GM21381 (cell line): ENCODE measurements around the gene FOLR1.

Experiments
- ATAC-seq: cut with Tn5 transposase; IDR thresholded peaks from one replicate; pipeline ENCODE4 v1.9.1; 2021; ENCODE audit warnings: mild to moderate bottlenecking, moderate library complexity; ENCODE audit not compliant: unreplicated experiment

The FOLR1 gene

GRCh38 chr11:72233773-72234513, 42.0 kb downstream of the FOLR1 start:
- ATAC-seq = no peak

DNA sequence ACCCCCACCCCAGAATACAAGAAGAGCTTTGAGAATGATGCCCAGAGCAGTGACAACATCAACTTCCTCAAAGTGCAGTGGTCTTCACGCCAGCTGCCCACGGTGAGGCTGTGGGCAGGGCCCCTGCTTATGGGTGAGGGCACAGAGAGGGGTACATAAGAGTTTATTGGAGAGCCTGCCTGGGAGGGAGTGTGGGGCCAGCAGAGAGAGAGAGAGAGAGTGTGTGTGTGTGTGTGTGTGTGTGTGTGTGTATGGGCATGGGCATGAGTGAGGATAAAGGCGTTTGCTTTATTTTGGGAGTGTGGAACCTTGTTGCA, 42.5 kb downstream of the FOLR1 start:
- ATAC-seq = no peak

GRCh38 chr11:72234920-72235319, 43.0 kb downstream of the FOLR1 start:
- no peak for ATAC-seq

- no peak for ATAC-seq
Measured at GRCh38 chr11:72235351-72236057, 43.6 kb downstream of the FOLR1 start.

DNA sequence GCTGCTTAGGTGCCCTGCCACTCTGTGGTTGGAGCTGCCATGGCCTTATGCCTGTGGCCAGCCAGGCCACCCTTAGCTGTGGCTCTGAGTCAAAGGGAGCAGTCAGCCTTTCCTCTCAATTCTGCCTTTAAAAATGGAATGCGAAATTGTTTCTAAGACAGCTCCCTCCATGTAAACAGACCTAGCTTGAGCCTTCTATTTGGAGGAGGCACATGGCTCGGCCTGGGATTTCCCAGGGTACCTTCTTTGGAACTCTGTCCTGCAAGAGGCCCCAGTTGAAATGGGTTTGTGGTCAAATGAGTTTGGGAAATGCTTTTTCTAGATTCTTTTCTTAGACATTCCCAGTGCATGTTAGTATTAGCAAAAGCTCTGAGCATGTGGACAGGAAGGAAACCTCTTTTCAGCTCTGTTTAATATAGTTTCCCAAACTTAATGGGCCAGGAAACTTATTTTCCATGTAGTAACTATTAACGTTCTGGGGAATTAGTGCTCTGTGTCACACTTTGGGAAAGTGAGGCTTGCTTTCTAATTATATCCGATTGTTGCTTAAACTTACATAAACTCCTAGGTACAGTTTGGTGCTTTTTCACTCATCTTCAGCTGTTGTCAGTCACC, 44.2 kb downstream of the FOLR1 start:
- ATAC-seq = no peak

- ATAC-seq = no peak
Measured at GRCh38 chr11:72236774-72237111, 44.8 kb downstream of the FOLR1 start.

DNA sequence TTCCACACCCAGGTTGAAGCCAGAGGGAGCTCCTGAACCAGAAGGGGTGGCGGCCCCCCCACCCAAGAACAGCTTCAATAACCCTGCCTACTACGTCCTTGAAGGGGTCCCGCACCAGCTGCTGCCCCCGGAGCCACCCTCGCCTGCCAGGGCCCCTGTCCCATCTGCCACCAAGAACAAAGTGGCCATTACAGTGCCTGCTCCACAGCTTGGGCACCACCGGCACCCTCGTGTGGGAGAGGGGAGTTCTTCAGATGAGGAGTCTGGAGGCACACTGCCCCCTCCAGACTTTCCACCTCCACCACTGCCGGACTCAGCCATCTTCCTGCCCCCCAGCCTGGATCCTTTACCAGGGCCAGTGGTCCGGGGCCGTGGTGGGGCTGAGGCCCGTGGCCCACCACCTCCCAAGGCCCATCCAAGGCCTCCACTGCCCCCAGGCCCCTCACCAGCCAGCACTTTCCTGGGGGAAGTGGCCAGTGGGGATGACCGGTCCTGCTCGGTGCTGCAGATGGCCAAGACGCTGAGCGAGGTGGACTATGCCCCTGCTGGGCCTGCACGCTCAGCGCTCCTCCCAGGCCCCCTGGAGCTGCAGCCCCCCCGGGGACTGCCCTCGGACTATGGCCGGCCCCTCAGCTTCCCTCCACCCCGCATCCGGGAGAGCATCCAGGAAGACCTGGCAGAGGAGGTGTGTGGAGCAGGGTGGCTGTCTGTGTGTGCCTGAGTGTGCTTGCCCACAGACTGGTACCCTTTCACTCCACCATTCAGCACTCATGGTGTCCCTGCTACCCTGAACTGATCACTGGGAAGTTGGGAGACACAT, 45.4 kb downstream of the FOLR1 start:
- no peak for ATAC-seq

GRCh38 chr11:72238040-72238450, 46.1 kb downstream of the FOLR1 start:
- ATAC-seq = no peak

DNA sequence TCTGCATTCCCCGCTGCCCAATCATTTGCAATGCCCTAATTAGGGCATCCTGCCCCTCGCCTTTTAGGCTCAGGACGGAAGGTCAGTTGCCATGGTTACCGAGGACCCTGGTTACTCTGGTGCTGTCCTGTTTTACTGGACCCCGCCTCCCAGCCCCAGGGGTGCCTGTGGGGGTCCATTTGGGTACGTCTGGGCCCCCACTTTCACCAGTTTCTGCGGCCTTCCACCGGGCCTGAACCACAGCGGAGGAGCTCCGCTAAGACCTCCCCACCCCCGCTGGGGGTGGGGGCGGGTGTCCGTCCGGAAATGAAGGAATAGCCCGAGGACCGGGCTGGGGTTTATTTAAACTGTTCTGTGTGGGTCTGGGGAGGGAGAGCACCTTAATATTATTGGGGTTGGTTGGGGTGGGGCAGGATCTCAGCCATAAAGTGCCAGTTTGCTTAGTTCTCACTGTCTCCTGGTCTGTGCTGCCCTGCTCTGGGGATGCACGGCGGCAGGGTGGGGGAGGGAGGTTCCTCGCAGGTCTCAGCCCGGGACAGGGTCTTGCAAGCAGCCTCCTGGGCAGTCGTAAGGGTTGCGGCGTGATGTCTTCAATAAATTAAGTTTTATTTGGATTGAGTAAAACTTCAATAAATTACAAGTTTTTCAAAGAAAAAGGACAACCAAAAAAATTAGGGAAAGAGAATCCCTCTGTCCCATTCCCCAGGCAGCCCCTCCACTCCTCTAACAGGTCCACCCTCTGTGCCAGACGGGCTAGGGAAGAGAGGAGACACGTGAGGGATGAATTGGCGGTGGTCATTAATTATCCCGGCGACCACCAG, 46.8 kb downstream of the FOLR1 start:
- no peak for ATAC-seq

DNA sequence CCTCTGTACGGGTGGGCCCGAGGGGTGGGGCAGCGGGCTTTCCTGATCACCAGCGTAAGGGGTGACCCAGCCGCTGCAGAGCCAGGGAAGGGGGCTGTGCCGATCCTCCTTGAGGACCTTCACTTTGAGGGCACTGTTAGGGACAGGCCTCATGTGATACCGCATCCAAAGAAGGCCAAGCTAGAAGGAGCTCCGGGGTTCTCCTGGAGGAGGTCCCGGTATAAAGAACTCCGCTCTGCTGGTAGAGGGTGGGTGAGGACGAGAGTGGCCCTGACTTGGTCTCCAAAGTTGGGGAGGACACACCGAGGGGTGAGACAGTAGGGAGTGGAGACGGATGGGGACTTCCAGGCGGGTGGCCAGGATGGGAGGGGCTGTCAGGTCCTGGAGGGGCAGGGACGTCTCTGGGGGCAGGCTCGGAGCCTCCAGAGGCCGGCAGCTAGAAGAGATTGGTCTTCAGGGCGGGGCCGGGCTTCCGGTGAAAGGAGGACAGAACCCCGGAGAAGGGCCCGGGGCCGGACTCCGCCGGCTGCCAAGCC, 47.4 kb downstream of the FOLR1 start:
- ATAC-seq = no peak

GRCh38 chr11:72239849-72240460, 48.0 kb downstream of the FOLR1 start:
- no peak for ATAC-seq

DNA sequence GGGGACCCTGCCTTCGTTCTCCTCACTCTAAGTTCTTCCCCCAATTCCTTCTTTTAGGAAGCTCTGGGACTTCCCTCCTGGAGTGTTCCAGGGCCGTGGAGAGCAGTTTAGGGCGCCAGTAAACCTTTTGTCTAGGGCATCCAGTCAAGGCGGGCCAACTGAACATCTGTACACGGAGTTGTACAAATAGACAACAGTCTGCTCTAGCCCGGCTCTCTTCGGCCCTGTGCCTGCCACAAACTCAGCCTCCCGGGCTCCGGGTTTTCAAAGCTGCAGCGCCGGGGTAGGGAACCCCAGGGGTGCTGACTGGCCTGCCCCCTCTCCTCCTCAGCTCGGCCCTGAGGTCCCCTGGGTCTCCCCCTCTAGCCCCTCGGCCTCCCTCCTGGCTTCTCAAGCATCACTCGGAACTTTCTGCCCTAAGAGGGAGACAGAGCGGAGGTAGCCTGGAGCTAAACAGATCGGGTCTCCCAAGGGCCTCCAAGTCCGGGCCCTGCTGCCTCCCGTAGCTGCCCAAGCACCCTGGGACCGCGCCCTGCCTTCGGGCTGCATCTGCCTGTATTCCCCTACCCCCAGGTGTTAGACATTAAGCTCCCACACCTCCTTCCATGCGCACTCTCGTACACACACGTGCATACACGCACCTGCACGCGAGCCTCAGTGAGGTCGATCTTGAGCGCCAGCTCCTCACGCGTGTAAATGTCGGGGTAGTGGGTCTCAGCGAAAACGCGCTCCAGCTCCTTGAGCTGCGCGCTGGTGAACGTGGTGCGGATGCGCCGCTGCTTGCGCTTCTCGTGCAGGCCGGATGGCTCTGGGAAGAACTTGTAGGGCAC, 48.7 kb downstream of the FOLR1 start:
- no peak for ATAC-seq

- no peak for ATAC-seq
Measured at GRCh38 chr11:72241291-72241781, 49.4 kb downstream of the FOLR1 start.

DNA sequence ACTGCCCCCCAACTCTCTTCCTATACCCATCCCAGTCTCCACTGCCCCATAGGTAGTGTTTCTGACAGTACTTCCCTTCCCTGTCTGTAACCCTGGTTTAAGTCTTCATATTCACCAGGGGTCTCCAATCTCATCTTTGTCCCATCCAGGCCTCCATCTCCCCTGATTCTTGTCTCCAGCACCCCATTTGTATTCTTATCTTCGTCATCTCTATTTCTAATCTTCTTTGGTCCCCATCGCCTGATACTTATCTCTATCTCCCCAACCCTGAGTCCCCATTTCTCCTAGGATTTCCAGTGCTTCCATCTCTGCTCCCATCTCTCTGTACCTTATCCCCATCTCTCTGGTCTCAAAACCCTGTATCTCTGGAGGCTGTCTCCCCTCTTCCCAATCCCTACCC, 50.2 kb downstream of the FOLR1 start:
- ATAC-seq = no peak

GRCh38 chr11:72243173-72244059, 51.5 kb downstream of the FOLR1 start:
- no peak for ATAC-seq

DNA sequence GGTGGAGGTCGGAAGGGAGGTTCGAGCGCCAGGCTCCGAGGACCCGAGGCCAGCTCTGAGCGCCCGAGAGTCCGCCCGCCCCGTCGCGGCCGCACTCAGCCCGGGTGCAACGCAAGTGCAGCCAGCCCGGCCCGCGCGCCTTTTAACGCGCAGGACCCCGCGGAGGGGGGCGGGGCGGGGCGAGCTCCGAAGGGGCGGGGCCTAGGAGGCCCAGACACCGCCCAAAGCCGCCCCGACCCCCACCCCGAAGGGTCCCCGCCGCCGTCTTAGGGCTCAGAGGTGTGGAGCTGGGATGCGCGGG, 52.1 kb downstream of the FOLR1 start, which contains the start of gene PHOX2A:
Gene PHOX2A, minus strand, starts transcription at position 117 of the 301 bp plus-strand sequence. CDS start 172 bp downstream, outside the sequence.
- no peak for ATAC-seq

GRCh38 chr11:72244361-72245262, 52.7 kb downstream of the FOLR1 start:
- no peak for ATAC-seq
